CD14-positive monocyte (primary cell): ENCODE measurements around the gene GNLY. TPM values are rescaled to one million over a fixed set of nuclear protein-coding genes. Genes with fewer than 3 reads are reported as not detected.

Experiments used
- DNase-seq, 3 donors: peaks; one replicate each; pipeline ENCODE4 v3.0.0-alpha.2; 2011 to 2022
- H2AFZ ChIP-seq: 2 replicates; pipeline ENCODE4 v1.6.0; 2012; ENCODE audit warnings: mild to moderate bottlenecking, low read depth, low read length, inconsistent platforms; ENCODE audit not compliant: insufficient read depth, poor library complexity, severe bottlenecking
- H3K27ac ChIP-seq, 2 donors: 1 replicate in 1 of 2; 2 replicates in 1 of 2; pipeline ENCODE4 v1.5.1; 2012 to 2013; ENCODE audit warnings: low read length in 2 of 2, control low read depth in 1 of 2, inconsistent platforms in 1 of 2, low read depth in 1 of 2, mild to moderate bottlenecking in 1 of 2
- H3K27me3 ChIP-seq, 2 donors: one replicate each; pipeline versions ENCODE4 v1.6.0 to v1.6.1; 2011 to 2013; ENCODE audit warnings: low read length in 2 of 2; ENCODE audit not compliant: control insufficient read depth in 2 of 2, insufficient read depth in 2 of 2
- H3K36me3 ChIP-seq, 2 donors: replicated peaks in 1 of 2; 1 replicate in 1 of 2; 2 replicates in 1 of 2; pipeline versions ENCODE4 v1.5.1 to v1.6.1; 2012 to 2013; ENCODE audit warnings: low read length in 2 of 2, control low read depth in 1 of 2, inconsistent platforms in 1 of 2, mild to moderate bottlenecking in 1 of 2; ENCODE audit not compliant: insufficient read depth in 2 of 2, control insufficient read depth in 1 of 2
- H3K4me1 ChIP-seq, 2 donors: 1 replicate in 1 of 2; 2 replicates in 1 of 2; pipeline versions ENCODE4 v1.5.1 to v1.6.1; 2012 to 2013; ENCODE audit warnings: low read length in 2 of 2, control low read depth in 1 of 2, inconsistent platforms in 1 of 2, mild to moderate bottlenecking in 1 of 2, moderate library complexity in 1 of 2; ENCODE audit not compliant: insufficient read depth in 2 of 2, control insufficient read depth in 1 of 2
- H3K4me2 ChIP-seq: replicated peaks from 2 replicates; pipeline ENCODE3; 2012; ENCODE audit warnings: low read length, moderate library complexity, mild to moderate bottlenecking; ENCODE audit not compliant: poor library complexity, severe bottlenecking; ENCODE audit errors: extremely low read depth
- H3K4me3 ChIP-seq, 3 experiments: fragments of 200-600 bp in 1 of 3; sonication (generic) in 1 of 3; replicated peaks in 1 of 3; 1 replicate in 2 of 3; 2 replicates in 1 of 3; pipeline ENCODE4 v1.5.1; 2011 to 2013; ENCODE audit warnings: low read length in 3 of 3, mild to moderate bottlenecking in 3 of 3, control low read depth in 2 of 3, low read depth in 2 of 3, inconsistent platforms in 1 of 3, moderate library complexity in 1 of 3
- H3K79me2 ChIP-seq: 2 replicates; pipeline ENCODE4 v1.6.0; 2012; ENCODE audit warnings: mild to moderate bottlenecking, control low read depth, inconsistent platforms, low read length, moderate library complexity; ENCODE audit not compliant: insufficient read depth
- H3K9ac ChIP-seq: 2 replicates; pipeline ENCODE4 v1.6.0; 2017; ENCODE audit warnings: low read length, mild to moderate bottlenecking; ENCODE audit not compliant: insufficient read depth, poor library complexity, severe bottlenecking
- H3K9me3 ChIP-seq, 2 donors: replicated peaks in 1 of 2; 1 replicate in 1 of 2; 2 replicates in 1 of 2; pipeline versions ENCODE4 v1.5.1 to v1.6.1; 2012 to 2013; ENCODE audit warnings: low read length in 2 of 2, control low read depth in 1 of 2; ENCODE audit not compliant: control insufficient read depth in 1 of 2, insufficient read depth in 1 of 2
- H4K20me1 ChIP-seq: 2 replicates; pipeline ENCODE4 v1.6.0; 2012; ENCODE audit warnings: mild to moderate bottlenecking, low read length, control low read depth, moderate library complexity; ENCODE audit not compliant: insufficient read depth
- H3K27ac Mint-ChIP-seq, 7 donors: one replicate each; pipeline ENCODE4 v1.8.0; 2020; ENCODE audit warnings: mild to moderate bottlenecking in 7 of 7, mixed read lengths in 7 of 7, moderate library complexity in 6 of 7, inconsistent platforms in 2 of 7
- H3K27me3 Mint-ChIP-seq, 3 donors: one replicate each; pipeline ENCODE4 v1.8.0; 2021 to 2022; ENCODE audit warnings: low read depth in 3 of 3, mild to moderate bottlenecking in 3 of 3, mixed read lengths in 3 of 3, moderate library complexity in 3 of 3, inconsistent platforms in 1 of 3
- H3K36me3 Mint-ChIP-seq, 2 donors: one replicate each; pipeline ENCODE4 v1.8.0; 2020; ENCODE audit warnings: mixed read lengths in 2 of 2, inconsistent platforms in 1 of 2, mild to moderate bottlenecking in 1 of 2
- H3K4me1 Mint-ChIP-seq: one replicate; pipeline ENCODE4 v1.8.0; 2020; ENCODE audit warnings: mild to moderate bottlenecking, mixed read lengths
- H3K4me3 Mint-ChIP-seq, 2 donors: one replicate each; pipeline ENCODE4 v1.8.0; 2020; ENCODE audit warnings: mild to moderate bottlenecking in 2 of 2, mixed read lengths in 2 of 2, moderate library complexity in 1 of 2
- H3K9me3 Mint-ChIP-seq, 7 donors: one replicate each; pipeline ENCODE4 v1.8.0; 2020 to 2022; ENCODE audit warnings: mixed read lengths in 7 of 7, mild to moderate bottlenecking in 6 of 7, moderate library complexity in 6 of 7, inconsistent platforms in 2 of 7
- WGBS: methylation state at CpG from one replicate; pipeline ENCODE4 v1.1.5; 2013; ENCODE audit warnings: missing lambda C conversion rate; ENCODE audit not compliant: insufficient coverage; 5-methylcytosine and 5-hydroxymethylcytosine counted together
- intact Hi-C, 2 donors: fragments of 100-400 bp; cut with micrococcal nuclease; formaldehyde crosslinking; loops; one replicate each; pipeline versions ENCODE4 v1.15.0 to v1.15.1; 2023
- polyA plus RNA-seq, 3 donors: library from polyadenylated mRNA; depleted of rRNA in 1 of 3; unstranded in 2 of 3; stranded (reverse) in 1 of 3; fragments of 300-500 nt in 2 of 3; fragments of >200 nt in 1 of 3; fragmentation: Illumina TruSeq in 2 of 3; gene quantifications; 1 replicate in 2 of 3; 2 replicates in 1 of 3; pipeline ENCODE4 v1.2.3, GENCODE V29; 2012 to 2021
- TF ChIP-seq, protein P1 (sequence below): fragments of 200-600 bp; IDR thresholded peaks from one replicate; pipeline ENCODE4 v1.8.0; 2022; ENCODE audit warnings: antibody characterized with exemption, mild to moderate bottlenecking

Gene GNLY
- polyA plus RNA-seq, 3 donors, result 4.6 to 13.2 (median 11.1) TPM

DNA sequence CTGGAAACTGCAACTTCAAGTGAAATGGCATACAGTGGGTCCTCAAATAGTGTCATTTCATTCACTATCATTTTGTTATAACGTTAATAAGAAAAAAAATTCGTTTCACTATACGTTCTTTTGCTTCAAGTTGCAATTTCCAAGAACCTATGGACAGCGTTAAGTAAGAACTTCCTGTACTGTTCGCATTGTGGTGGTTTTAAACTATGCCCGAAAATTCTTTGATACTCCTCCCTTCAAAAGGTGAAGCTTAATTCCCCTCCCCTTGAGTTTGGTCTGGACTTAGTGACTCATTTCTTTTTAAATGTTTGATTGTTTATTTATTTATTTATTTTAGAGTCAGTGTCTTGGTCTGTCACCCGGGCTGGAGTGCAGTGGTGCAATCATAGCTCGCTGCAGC lies 20.7 kb downstream of the GNLY start:
- Mint-ChIP-seq H3K9me3 (peaks cover 0 to 2% (median 0%) of the 10 kb centered on the region in 7 donors), H3K27ac (peak overlapping the region in 3 of 7 donors; percentile 30 to 71 (median 37)), H3K36me3 (peaks cover 0 to 2% of the 10 kb centered on the region in 2 donors), H3K4me1 (peaks cover 83% of the 10 kb centered on the region), H3K4me3 (no peak overlapping the region), H3K27me3 (no peaks in the 10 kb centered on the region)
- intact Hi-C loops, result loop anchor here in 1 of 2 donors (5.0 kb wide), 1 partner anchor 43 kb away; no protein-coding TSS in a partner anchor
- no peak for DNase-seq
- Histone ChIP-seq H3K4me1 (peaks cover 78 to 82% of the 10 kb centered on the region in 2 donors), H3K36me3 (no peaks in the 10 kb centered on the region), H3K79me2 (no peaks in the 10 kb centered on the region), H4K20me1 (no peaks in the 10 kb centered on the region), H3K4me3 (no peak overlapping the region), H2AFZ (no peak overlapping the region), H3K9ac (no peak overlapping the region), H3K27ac (peak overlapping the region in 1 of 2 donors; percentile 81), H3K27me3 (no peaks in the 10 kb centered on the region), H3K4me2 (no peak overlapping the region), H3K9me3 (no peaks in the 10 kb centered on the region)
- TF ChIP-seq, protein P1, sequence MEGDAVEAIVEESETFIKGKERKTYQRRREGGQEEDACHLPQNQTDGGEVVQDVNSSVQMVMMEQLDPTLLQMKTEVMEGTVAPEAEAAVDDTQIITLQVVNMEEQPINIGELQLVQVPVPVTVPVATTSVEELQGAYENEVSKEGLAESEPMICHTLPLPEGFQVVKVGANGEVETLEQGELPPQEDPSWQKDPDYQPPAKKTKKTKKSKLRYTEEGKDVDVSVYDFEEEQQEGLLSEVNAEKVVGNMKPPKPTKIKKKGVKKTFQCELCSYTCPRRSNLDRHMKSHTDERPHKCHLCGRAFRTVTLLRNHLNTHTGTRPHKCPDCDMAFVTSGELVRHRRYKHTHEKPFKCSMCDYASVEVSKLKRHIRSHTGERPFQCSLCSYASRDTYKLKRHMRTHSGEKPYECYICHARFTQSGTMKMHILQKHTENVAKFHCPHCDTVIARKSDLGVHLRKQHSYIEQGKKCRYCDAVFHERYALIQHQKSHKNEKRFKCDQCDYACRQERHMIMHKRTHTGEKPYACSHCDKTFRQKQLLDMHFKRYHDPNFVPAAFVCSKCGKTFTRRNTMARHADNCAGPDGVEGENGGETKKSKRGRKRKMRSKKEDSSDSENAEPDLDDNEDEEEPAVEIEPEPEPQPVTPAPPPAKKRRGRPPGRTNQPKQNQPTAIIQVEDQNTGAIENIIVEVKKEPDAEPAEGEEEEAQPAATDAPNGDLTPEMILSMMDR, result no peak
- 100% methylated on average over 1 of the region's 8 CpGs for WGBS

DNA sequence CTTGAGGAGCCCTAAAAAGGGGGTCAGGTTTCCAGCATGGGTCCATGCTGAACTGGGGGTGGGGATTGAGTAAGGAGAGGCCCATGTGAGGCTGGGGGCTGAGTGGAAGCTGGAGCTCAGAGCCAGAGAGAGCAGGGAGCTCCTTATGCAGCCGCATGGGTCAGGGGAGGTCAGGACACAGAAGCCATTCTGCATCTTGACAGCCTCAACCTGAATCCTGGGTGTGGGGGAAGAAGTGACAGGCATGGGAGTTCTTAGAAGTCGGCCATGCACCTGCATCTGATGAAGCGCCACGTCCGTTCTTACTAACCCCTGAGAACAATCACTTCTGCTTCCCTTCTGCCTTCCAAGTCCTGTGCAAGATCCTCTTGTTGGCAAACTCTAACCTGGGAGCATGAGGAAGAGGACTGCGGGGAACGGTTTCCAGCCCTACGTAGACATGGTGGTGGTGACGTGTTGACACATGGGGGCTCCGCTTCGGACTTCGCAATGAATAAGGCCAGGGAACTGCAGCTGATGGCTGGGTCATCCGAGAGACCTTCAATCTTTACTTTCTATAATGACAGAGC lies 22.3 kb downstream of the GNLY start:
- Mint-ChIP-seq H3K27ac (peak overlapping the region; percentile 26 to 80 (median 43)), H3K4me1 (peaks cover 73% of the 10 kb centered on the region), H3K27me3 (no peaks in the 10 kb centered on the region), H3K4me3 (peak overlapping the region in 1 of 2 donors; percentile 63), H3K36me3 (peaks cover 0 to 2% of the 10 kb centered on the region in 2 donors), H3K9me3 (peaks cover 0 to 4% (median 1%) of the 10 kb centered on the region in 7 donors)
- H3K4me3 ChIP-seq, result no peak overlapping the region
- H3K79me2 ChIP-seq, result no peaks in the 10 kb centered on the region
- no peak overlapping the region for H2AFZ ChIP-seq
- H4K20me1 ChIP-seq, result no peaks in the 10 kb centered on the region
- no peaks in the 10 kb centered on the region for H3K27me3 ChIP-seq
- 60% methylated on average over 4 of the region's 13 CpGs for WGBS
- H3K27ac ChIP-seq, result peak overlapping the region in 1 of 2 donors; percentile 8
- no peaks in the 10 kb centered on the region for H3K9me3 ChIP-seq
- H3K4me2 ChIP-seq, result no peak overlapping the region
- no peak overlapping the region for H3K9ac ChIP-seq
- intact Hi-C loops, result no loop called here
- no peaks in the 10 kb centered on the region for H3K36me3 ChIP-seq
- peak in 2 of 3 donors; percentile 50 to 51 for DNase-seq
- peaks cover 67 to 71% of the 10 kb centered on the region in 2 donors for H3K4me1 ChIP-seq
- TF ChIP-seq, protein P1, result no peak
